ENCODE data around the gene TAF4.
A peak's percentile ranks its signal among the peaks of the same experiment; 100 is the strongest.
"Not testable (repeated sequence)": the region's sequence is repeated elsewhere in the genome, so short reads cannot be mapped to it uniquely, and the experiment has no call there.

TAF4 gene

DNA sequence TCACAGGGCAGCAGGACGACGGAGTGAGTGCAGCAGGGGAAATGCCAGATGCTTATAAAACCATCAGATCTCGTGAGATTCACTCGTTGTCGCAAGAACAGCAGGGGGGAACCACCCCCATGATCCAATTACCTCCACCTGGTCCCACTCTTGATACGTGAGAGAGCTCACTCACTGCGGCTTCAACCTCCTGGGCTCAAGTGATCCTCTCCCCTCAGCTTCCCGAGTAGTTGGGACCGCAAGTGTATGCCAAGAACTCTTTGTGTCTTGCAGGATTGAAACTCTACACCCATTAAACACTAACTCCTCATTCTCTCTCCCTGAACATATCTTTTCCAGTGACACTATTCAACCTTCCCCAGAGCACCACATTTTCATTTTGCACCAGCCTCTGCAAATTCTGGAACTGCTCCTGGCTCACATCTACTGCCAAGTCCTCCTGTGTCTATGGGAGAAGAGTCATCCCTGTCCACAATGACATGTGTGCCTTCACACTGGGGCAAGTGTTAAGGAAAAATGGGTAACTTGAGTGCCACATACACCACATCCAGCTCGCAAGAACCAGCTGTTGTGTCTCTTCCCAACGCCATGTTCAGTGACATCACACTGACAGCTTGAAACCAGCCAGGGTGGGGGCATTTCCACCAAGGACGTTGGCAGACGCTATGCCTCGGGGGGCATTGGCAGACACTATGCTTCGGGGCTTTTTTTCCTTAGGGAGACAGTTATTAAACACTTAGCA lies 14.7 kb upstream of the TAF4 start:
- no peak overlapping the region for H3K4me3 ChIP-seq (ENCODE audit: low read length)
- no peaks in the 10 kb centered on the region for H3K27me3 ChIP-seq (ENCODE audit: control insufficient read depth, insufficient read depth, low read length)
- H3K4me1 ChIP-seq (ENCODE audit: control insufficient read depth, insufficient read depth, low read length), result no peaks in the 10 kb centered on the region
- H3K27ac ChIP-seq (ENCODE audit: low read length), result no peak overlapping the region
- no peaks in the 10 kb centered on the region for H3K36me3 ChIP-seq (ENCODE audit: control insufficient read depth, insufficient read depth, low read length)
- DNase-seq (ENCODE audit: low read depth, low spot score), result no peak
- peaks cover 2% of the 10 kb centered on the region for H3K9me3 ChIP-seq (ENCODE audit: control insufficient read depth, insufficient read depth, low read length)
- no CpG with 5 or more reads among the region's 15 CpGs for WGBS (ENCODE audit: insufficient coverage, insufficient read length)

DNA sequence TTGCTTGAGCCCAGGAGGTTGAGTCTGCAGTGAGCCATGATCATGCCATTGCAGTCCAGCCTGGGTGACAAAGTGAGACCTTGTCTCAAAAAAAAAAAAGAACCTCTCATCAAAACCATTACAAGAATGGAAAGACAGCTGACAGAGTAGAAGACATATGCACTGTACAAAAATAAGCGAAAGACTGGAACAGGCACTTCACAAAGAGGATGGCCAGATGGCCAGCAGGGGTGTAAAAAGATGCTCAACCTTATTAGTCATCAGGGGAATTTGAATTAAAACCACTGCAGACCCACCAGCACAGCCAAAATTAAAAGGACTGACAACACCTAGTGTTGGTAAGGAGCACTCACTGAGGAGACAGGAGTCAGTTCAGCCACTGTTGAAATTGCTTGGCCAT lies 13.5 kb upstream of the TAF4 start:
- H3K27ac ChIP-seq (ENCODE audit: low read length), result no peak overlapping the region
- no peaks in the 10 kb centered on the region for H3K27me3 ChIP-seq (ENCODE audit: control insufficient read depth, insufficient read depth, low read length)
- H3K4me3 ChIP-seq (ENCODE audit: low read length), result no peak overlapping the region
- H3K4me1 ChIP-seq (ENCODE audit: control insufficient read depth, insufficient read depth, low read length), result no peaks in the 10 kb centered on the region
- peaks cover 2% of the 10 kb centered on the region for H3K9me3 ChIP-seq (ENCODE audit: control insufficient read depth, insufficient read depth, low read length)
- no CpG with 5 or more reads among the region's 1 CpG for WGBS (ENCODE audit: insufficient coverage, insufficient read length)
- H3K36me3 ChIP-seq (ENCODE audit: control insufficient read depth, insufficient read depth, low read length), result no peaks in the 10 kb centered on the region
- no peak for DNase-seq (ENCODE audit: low read depth, low spot score)

GRCh38 chr20:62073323-62073722 lies 7.6 kb upstream of the TAF4 start:
- no peaks in the 10 kb centered on the region for H3K4me1 ChIP-seq (ENCODE audit: control insufficient read depth, insufficient read depth, low read length)
- DNase-seq (ENCODE audit: low read depth, low spot score), result no peak
- no peaks in the 10 kb centered on the region for H3K27me3 ChIP-seq (ENCODE audit: control insufficient read depth, insufficient read depth, low read length)
- H3K36me3 ChIP-seq (ENCODE audit: control insufficient read depth, insufficient read depth, low read length), result no peaks in the 10 kb centered on the region
- H3K9me3 ChIP-seq (ENCODE audit: control insufficient read depth, insufficient read depth, low read length), result peaks cover 2% of the 10 kb centered on the region
- no CpG with 5 or more reads among the region's 5 CpGs for WGBS (ENCODE audit: insufficient coverage, insufficient read length)
- H3K4me3 ChIP-seq (ENCODE audit: low read length), result no peak overlapping the region
- no peak overlapping the region for H3K27ac ChIP-seq (ENCODE audit: low read length)

GRCh38 chr20:62071669-62072430 lies 6.2 kb upstream of the TAF4 start:
- not testable (repeated sequence) for H3K9me3 ChIP-seq (ENCODE audit: control insufficient read depth, insufficient read depth, low read length); H3K27ac ChIP-seq (ENCODE audit: low read length); H3K27me3 ChIP-seq (ENCODE audit: control insufficient read depth, insufficient read depth, low read length); H3K4me1 ChIP-seq (ENCODE audit: control insufficient read depth, insufficient read depth, low read length); H3K36me3 ChIP-seq (ENCODE audit: control insufficient read depth, insufficient read depth, low read length); DNase-seq (ENCODE audit: low read depth, low spot score); H3K4me3 ChIP-seq (ENCODE audit: low read length)
- WGBS (ENCODE audit: insufficient coverage, insufficient read length), result no CpG with 5 or more reads among the region's 8 CpGs

GRCh38 chr20:62069741-62070216 lies 4.1 kb upstream of the TAF4 start:
- peaks cover 2% of the 10 kb centered on the region for H3K9me3 ChIP-seq (ENCODE audit: control insufficient read depth, insufficient read depth, low read length)
- no CpG with 5 or more reads among the region's 11 CpGs for WGBS (ENCODE audit: insufficient coverage, insufficient read length)
- DNase-seq (ENCODE audit: low read depth, low spot score), result no peak

DNA sequence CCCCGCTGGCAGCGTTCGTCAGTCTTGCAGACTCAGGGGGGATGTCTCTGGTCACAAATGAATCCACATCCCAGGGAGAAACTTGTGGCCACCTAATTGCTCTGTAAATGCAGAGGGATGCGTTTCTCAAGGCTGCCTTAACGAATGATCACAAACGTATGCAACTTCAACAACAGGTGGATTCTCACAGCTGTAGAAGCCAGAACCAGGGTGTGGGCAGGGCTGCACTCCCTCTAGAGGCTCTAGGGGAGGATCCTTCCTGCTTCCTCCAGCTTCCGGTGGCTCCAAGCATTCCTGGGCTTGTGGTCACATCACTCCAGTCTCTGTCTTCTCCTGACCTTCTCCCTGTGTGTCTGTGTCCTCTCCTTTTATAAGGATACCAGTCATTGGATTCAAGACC lies 3.3 kb upstream of the TAF4 start:
- no CpG with 5 or more reads among the region's 7 CpGs for WGBS (ENCODE audit: insufficient coverage, insufficient read length)

More at GRCh38 chr20:62069741-62070216, 4.1 kb upstream of the TAF4 start:
- Histone ChIP-seq H3K27ac (ENCODE audit: low read length) (no peak overlapping the region), H3K4me1 (ENCODE audit: control insufficient read depth, insufficient read depth, low read length) (peaks cover 3% of the 10 kb centered on the region), H3K4me3 (ENCODE audit: low read length) (no peak overlapping the region), H3K36me3 (ENCODE audit: control insufficient read depth, insufficient read depth, low read length) (no peaks in the 10 kb centered on the region), H3K27me3 (ENCODE audit: control insufficient read depth, insufficient read depth, low read length) (no peaks in the 10 kb centered on the region)

DNA sequence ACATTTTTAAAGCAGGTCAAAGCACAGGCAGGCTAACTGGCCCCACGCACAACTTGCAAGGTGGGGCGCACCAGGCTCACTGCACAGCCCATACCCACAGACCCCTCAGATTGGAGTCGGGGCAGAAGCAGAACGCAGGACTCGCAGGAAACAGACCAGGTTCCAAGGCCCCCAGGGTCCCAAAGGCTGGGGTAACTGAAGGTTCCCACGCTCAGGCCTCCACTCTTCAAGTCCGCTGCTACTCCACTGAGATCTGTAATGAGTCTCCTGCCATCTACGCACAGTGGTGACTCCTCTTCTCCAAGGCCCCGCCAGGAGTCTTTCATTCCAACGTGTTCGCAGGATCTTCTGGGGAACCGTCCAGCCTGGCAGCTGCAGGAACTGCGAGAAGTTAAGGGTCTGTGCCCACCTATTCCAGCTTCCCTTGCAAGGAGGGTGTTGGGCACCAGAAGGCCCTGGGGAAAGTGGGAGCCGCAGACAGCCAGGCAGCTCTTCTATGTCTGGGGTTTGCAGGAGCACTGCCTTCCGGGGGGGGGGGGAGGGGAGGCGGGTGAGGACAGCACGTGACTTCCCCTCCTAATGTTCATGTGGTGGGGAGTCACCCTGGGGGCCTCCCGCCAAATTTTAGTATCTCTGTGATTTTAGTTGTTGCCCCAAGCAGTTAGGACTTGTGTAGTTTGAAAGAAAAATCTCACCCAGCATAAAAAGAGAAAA lies 2.0 kb upstream of the TAF4 start:
- H3K27ac ChIP-seq (ENCODE audit: low read length), result no peak overlapping the region
- no peak for DNase-seq (ENCODE audit: low read depth, low spot score)
- WGBS (ENCODE audit: insufficient coverage, insufficient read length), result no CpG with 5 or more reads among the region's 18 CpGs
- peaks cover 13% of the 10 kb centered on the region for H3K4me1 ChIP-seq (ENCODE audit: control insufficient read depth, insufficient read depth, low read length)
- H3K36me3 ChIP-seq (ENCODE audit: control insufficient read depth, insufficient read depth, low read length), result no peaks in the 10 kb centered on the region; the same call in 1 of the 2 replicates
- no peak overlapping the region for H3K4me3 ChIP-seq (ENCODE audit: low read length)
- no peaks in the 10 kb centered on the region for H3K27me3 ChIP-seq (ENCODE audit: control insufficient read depth, insufficient read depth, low read length)
- no peaks in the 10 kb centered on the region for H3K9me3 ChIP-seq (ENCODE audit: control insufficient read depth, insufficient read depth, low read length)

More for the DNA sequence above, 3.3 kb upstream of the TAF4 start:
- Histone ChIP-seq H3K27ac (ENCODE audit: low read length) (no peak overlapping the region), H3K27me3 (ENCODE audit: control insufficient read depth, insufficient read depth, low read length) (no peaks in the 10 kb centered on the region), H3K4me3 (ENCODE audit: low read length) (no peak overlapping the region), H3K36me3 (ENCODE audit: control insufficient read depth, insufficient read depth, low read length) (no peaks in the 10 kb centered on the region; the same call in 1 of the 2 replicates), H3K4me1 (ENCODE audit: control insufficient read depth, insufficient read depth, low read length) (peaks cover 6% of the 10 kb centered on the region), H3K9me3 (ENCODE audit: control insufficient read depth, insufficient read depth, low read length) (peaks cover 2% of the 10 kb centered on the region)
- DNase-seq (ENCODE audit: low read depth, low spot score), result no peak

DNA sequence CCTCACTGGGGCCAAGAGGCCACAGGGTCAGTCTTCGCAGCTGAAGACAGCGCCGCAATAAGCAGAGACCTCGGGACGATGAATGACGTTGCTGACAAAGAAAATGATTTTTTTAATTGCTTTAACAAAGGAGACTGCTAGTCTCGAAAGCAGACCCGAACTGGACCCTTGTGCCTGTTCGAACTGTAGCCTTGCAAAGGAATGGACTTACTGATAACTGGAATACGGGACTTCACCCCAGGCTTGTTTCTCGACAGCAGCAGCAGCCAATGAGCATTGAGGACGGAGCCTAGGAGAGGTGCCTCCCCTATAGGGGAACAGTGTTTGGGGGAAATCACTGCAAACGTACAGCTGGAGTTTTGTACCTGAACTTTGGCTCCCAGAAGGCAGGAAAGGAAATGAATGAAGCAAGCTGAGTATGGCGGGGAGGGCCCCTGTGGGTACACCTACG lies 1.3 kb upstream of the TAF4 start:
- Histone ChIP-seq H3K4me3 (ENCODE audit: low read length) (peak overlapping the region; percentile 65; the same call in 1 of the 2 replicates), H3K4me1 (ENCODE audit: control insufficient read depth, insufficient read depth, low read length) (peaks cover 13% of the 10 kb centered on the region), H3K9me3 (ENCODE audit: control insufficient read depth, insufficient read depth, low read length) (no peaks in the 10 kb centered on the region), H3K27ac (ENCODE audit: low read length) (no peak overlapping the region), H3K27me3 (ENCODE audit: control insufficient read depth, insufficient read depth, low read length) (no peaks in the 10 kb centered on the region), H3K36me3 (ENCODE audit: control insufficient read depth, insufficient read depth, low read length) (no peaks in the 10 kb centered on the region; the same call in 1 of the 2 replicates)
- DNase-seq (ENCODE audit: low read depth, low spot score), result no peak
- WGBS (ENCODE audit: insufficient coverage, insufficient read length), result no CpG with 5 or more reads among the region's 15 CpGs

DNA sequence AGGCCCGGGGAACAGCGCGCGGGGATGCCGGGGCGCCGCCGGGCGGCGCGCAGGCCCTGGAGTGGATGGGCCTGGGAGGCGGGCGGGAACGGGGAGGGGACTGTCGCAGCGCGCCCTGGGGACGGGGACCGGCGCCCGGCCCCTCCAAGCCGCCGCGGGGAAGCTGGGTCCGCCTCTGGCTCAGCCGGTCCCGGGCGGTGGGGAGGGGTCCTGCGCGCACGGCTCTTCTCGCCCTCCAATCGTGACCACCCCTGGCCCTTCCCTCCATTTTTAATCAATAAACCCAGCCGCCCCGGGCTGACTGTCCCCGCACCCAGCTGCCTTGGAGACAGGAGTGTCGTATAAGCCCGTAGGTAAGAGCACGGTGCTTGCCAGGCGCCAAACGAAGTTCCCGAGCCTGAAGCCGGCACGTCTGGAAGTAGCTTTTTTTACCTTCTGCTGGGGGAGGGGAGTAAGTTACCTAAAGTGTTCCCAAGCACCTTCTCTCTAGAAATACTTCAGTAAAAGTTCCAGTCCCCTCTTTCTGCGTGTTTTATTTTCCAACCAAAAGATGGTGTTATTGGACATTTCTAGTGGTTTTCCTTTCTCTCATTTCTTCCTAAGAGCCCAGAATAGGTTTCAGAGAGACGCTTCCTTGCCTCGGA lies 780 bp upstream of the TAF4 start:
- H3K4me3 ChIP-seq (ENCODE audit: low read length), result peak overlapping the region; percentile 65; the same call in 1 of the 2 replicates
- peaks cover 13% of the 10 kb centered on the region for H3K4me1 ChIP-seq (ENCODE audit: control insufficient read depth, insufficient read depth, low read length)
- no peaks in the 10 kb centered on the region; the same call in 1 of the 2 replicates for H3K36me3 ChIP-seq (ENCODE audit: control insufficient read depth, insufficient read depth, low read length)
- no CpG with 5 or more reads among the region's 47 CpGs for WGBS (ENCODE audit: insufficient coverage, insufficient read length)
- no peak overlapping the region for H3K27ac ChIP-seq (ENCODE audit: low read length)
- no peak for DNase-seq (ENCODE audit: low read depth, low spot score)
- H3K9me3 ChIP-seq (ENCODE audit: control insufficient read depth, insufficient read depth, low read length), result no peaks in the 10 kb centered on the region
- H3K27me3 ChIP-seq (ENCODE audit: control insufficient read depth, insufficient read depth, low read length), result no peaks in the 10 kb centered on the region

Measured in iPS DF 6.9 (cell line).